Measurements from ENCODE around the gene RPL18.
"Not testable (repeated sequence)": the region's sequence is repeated elsewhere in the genome, so short reads cannot be mapped to it uniquely, and the experiment has no call there.

RPL18 gene

DNA sequence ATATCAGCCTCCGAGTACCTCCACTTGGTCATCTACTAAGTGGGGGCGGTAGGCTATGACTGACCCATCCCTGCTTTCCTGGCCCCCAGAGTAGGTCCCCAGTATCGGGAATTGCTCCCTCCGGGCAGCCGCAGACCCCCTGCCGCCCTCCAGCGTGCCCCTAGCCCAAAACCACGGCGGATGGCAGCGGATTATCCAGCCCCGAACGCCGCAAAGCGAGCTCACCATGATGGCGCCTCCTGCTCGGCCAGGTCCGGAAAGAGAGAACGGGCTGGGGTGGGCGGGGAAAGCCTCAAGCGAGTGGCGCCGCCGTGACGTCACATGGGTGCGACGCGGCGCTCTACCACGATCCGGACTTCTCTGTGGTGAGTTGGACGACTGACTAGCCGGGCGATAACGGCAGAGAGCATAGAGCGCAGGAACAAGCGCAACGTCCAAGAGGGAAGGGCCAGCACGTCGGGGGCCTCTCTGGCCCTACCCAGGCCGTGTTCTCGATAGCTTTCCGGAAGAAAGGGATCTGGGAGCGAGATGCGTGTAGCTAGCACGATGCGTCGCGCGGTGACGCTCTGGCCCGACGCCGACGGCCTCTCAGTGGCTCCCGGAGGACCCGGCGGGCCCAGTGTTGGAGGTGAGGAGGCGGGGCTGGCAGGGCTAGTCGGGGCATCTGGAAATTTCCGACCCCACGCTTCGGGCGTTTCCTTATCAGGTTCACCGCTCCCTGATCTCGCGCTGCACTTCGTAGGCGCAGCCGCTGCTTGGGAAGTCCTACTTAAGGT is at the start of gene RPL18, which contains the start of gene SPHK2:
TSS of gene RPL18 (minus strand) at position 263 of the 776 bp plus-strand sequence. CDS start at position 228, 35 bp downstream.
TSS of gene SPHK2 (plus strand) at position 591 of the 776 bp plus-strand sequence. CDS start 1,009 bp downstream, outside the sequence.
- DNase-seq: peak; percentile 99 to 100

DNA sequence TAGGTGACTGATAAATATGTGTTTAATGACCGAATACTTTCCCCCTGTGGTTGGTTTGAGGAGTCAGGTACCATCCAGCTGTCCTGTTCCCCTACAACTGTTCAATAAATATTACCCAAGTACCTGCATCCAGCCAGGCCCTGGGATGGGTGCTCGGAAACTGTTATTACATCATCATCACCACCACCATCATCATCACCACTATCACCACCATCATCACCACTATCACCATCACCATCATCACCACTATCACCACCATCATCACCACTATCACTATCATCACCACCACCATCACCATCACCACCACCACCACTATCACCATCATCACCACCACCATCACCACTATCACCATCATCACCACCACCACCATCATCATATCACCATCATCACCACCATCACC is 49.8 kb upstream of the RPL18 start:
- DNase-seq: no peak

DNA sequence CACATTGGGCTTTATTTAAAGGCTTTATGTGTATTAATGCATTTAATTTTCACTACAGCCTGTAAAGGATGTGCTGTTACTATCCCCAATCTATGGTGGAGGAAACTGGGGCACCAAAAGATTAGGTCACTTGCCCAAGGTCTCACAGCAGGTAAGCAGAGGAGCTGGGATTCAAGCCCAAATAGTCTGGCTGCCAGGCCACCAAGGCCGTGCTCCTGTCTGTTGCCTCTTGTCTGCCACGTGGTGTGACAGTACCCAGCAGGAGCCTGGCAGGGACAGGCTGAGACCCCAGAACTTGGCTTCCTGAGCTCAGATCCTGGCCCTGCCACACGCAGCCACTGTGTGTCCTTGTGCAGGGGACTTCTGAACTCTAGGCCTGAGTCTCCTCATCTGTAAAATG is 49.4 kb upstream of the RPL18 start:
- DNase-seq: no peak

DNA sequence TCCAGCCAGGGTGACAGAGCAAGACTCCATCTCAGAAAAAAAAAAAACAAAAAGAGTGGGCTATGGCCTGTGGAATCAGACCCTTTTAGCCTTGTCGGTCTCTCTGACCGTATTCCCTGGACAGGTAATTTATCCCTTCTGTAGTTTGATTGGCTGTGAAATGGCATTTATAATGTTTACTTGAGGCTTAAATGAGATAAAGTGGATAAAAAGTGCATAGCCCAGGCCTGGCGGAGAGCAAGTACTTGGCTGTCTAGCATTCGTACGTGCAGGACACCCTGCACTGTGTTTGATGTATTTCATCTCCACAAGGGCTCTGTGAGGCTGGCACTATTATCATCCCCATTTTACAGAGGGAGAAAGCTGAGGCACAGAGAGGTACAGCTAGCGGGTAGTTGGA is 46.8 kb upstream of the RPL18 start:
- DNase-seq: no peak

DNA sequence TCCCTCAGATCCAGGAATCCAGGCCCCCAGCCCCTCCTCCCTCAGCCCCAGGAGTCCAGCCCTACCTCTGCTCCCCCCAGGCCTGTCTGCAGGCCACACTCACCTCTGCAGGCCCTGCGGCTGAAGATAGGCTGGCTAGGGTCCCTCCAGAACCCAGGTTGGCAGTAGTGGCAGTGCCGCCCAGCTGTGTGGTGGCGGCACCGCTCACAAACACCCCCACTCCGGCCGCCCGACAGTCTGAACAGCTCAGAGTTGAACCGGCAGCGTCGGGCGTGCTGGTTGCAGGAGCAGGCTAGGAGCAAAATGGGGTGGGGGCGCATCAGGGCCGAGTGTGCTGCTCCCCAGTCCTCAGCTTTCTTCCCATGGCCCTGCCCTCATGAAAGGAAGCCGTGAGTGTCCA is 45.5 kb upstream of the RPL18 start:
- no peak for DNase-seq

DNA sequence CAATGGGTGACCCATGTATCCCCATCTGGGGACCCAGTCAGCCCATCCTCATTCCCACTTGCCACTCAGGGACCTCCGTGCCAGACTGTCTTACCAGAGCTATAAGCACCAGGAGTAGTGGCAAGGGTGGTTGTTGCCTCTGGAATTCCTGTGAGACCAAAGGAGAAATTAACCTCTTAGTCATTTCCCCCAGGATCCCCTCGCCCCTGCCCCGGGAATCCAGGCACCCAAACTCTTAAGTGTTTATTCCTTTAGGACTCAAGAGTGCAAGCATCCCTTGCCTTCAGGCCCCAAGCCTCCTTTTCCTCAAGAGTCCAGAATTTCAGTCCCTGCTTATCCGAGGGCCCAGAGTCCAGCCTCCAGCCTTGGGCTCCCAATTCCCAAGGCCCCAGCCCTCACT is 44.7 kb upstream of the RPL18 start:
- no peak for DNase-seq

DNA sequence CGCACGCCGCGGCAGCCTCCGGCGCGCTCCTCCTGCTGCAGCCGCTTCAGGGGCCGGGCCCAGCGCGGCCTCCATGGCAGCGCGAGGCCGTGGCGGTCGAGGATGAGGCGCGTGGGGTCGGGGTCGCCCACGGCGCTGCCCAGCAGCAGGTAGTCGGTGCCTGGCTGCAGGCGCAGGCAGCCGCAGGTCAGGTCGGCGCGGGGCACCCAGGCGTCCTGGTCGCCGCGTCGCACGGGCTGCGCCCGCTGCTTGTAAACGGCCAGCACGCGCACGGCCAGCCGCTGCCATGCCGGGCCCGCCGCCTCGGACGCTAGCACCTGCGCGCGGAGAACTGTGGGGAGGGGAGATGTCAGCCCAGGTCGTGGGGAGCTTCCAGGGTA is 42.7 kb upstream of the RPL18 start:
- no peak for DNase-seq

DNA sequence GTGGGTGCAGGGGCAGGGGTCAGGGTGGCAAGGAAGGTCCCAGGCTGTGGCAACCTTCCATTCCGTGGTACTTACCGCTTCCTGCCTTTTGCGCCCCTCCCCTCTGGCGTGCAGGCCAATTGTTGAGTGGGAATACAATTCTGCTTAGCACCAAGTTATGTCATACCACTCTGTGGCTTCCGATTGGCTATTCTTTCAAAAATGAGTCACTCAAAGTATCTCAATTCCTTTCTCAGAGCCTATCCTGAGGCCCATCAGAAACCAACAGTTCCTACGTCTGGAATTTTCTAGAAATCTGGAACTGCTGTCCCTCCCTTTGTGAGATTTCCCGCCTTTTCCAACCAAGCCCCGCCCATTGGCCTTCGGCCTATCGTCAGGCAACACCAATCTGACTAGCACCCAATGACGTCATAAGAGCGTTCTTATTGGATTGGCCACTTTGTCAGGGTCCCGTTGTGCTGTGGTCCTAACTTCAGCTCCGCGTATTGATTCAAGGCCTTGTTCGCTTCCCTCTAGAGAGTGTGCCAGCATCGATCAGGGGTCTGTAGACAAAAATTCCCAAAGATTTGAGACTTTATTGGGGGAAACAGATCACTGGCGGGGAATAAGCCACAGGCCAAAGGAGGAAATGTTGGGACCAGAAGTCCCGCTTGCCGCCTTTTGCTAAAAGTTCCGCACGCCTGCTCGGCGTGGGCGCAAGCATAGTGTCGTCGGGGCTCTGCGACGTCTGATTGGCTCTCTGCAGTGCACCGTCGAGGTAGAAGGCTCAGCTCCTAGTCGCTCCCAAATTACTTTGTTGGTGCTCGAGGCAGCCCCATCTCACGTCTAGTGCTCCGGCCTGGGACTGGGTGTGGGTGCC is 42.1 kb upstream of the RPL18 start:
- DNase-seq: peak; percentile 93 to 97

DNA sequence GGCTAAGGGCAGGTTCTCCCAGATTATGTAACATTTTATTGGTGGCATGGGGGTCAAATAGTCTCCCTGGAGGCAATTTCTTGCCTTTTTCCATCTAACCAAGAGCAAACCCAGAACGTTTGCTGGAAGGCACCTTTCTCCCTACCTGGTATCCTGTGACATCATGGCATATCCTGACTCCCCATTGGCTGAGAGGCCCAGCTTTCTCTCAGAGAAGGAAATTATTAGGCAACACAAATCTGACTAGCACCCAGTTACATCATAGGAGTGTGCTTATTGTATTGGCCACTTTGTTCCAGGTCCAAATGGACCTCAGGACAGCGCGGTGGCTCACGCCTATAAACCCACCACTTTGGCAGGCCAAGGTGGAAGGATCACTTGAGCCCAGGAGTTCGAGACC is 40.8 kb upstream of the RPL18 start:
- peak in 1 of 2 experiments; percentile 3 for DNase-seq

DNA sequence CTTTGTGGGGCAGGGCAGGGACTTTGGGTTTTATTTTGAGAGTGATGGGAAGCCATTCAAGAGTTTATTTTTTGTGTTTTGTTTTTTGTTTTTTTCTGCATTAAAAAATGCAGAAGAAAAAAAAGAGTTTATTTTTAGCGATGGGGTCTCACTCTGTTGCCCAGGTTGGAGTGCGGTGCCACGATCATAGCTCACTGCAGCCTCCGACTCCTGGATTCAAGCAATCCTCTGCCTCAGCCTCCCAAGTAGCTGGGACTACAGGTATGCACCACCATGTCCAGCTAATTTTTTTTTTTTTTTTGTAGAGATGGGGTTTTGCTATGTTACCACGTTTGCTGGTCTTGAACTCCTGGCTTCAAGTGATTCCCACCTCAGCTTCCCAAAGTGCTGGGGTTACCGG is 39.5 kb upstream of the RPL18 start:
- DNase-seq: no peak

DNA sequence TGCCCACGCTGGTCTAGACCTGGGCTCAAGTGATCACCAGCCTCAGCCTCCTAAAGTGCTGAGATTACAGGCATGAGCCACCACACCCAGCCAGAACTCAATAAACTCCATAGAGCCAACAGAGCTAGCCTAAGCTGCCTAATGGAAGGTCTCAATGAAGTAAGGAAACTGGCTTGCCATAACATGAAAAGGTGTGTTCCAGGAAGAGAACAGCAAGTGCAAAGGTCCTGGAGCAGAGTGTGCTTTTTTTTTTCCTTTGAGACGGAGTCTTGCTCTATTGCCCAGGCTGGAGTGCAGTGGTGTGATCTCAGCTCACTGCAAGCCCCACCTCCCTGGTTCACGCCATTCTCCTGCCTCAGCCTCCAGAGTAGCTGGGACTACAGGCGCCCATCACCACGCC is 38.9 kb upstream of the RPL18 start:
- DNase-seq: not testable (repeated sequence)

DNA sequence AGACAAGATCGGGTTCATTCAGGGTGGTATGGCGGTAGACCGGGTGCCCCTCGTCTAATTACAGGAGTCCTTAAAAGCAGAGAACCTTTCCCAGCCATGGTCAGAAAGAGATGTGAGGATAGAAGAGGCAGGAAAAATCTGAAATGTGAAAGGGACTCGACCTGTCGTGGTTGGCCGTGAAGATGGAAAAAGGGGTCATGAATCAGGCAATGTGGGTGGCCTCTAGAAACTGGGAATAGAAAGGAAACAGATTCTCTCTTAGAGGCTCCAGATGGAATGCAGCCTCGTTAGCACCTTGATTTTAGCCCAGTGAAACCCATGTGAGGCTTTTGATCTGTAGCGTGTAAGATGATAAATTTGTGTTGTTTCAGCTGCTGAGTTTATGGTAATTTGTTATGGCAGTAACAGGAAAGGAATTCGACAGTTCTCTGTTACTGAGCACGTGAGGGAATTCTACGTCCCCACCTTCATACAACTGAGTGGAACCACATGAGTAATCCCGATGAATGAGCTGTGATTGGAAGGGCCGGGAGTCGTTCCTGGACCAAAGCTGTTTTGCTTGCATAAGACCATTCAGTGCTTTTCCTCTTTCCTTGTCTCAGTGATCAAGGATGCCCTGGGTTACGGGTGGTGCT is 38.0 kb upstream of the RPL18 start:
- no peak for DNase-seq

DNA sequence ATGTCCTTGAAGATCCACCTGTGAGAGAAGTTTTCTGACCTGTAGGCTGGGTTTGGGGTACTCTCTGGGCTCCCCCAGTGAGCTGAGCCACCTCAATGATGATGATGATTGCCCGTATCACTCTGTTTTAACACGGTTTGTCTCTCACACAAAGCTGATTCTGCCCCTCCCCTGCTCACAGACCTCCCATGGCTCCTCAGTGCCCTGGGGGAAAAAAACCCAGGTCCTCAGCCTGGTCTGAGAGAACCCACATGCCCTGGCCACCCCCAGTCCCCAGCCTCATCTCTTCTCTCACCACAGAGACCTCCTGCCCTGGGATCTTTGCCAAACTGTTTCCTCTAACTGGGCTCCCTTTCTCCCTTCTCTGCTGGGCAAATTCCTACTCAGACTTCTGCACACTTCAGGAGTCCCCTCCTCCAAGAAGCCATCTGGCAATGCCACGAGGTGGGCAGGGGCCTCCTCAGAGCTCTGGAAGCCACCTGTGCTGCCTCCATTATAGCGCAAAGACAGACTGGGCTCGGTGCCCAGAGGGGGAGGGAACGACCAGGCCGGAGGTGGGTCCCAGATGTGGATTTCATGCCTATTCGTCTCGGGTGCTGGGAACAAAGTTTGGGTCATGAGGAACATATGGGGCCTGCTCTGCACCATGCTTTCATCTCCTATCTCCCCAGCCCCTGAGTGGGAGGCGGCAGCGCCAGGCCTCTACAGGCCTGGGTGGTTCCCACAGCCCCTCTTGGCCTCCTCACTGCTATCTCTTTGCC is 35.5 kb upstream of the RPL18 start:
- DNase-seq: no peak

DNA sequence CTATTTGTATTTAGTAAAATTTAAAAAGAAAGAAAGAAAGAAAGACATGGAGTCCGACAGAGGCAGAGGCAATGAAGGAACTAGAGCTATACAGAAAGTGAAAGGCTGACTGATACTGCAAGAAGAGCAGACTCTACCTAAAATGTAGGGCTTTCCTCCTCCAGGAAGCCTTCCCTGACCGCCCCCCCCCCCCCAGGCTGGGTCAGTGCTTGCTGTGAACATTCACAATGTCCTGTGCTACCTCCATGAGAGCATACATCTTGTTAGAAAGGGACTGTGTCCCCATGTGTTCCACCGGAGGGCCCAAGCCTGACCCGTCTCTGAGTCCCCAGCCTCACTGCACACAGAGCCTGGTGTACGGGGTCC is 32.7 kb upstream of the RPL18 start:
- no peak for DNase-seq

DNA sequence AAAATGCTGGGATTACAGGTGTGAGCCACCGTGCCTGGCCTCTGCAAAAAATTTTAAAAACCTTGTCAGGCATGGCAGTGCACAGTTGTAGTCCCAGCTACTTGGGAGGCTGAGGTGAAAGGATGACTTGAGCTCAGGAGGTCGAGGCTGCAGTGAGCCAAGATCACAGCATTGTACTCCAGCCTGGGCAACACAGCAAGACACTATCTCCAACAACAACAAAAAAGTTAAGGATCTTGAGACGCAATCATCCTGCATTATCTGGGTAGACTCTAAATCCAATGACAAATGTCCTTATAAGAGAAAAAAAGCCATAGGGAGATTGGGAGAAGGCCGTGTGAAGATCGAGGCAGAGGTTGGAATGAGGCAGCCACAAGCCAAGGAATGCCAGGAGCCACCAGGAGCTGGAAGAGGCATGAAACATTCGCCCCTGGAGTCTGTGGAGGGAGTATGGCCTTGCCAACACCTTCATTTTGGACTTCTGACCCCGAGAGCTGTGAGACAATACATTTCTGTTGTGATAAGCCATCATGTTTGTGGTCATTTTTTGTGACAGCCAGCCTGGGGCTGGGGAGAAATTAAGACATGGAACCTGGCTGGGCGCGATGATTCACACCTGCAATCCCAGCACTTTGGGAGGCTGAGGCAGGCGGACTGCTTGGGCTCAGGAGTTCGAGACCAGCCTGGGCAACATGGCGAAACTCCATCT is 32.1 kb upstream of the RPL18 start:
- DNase-seq: no peak

DNA sequence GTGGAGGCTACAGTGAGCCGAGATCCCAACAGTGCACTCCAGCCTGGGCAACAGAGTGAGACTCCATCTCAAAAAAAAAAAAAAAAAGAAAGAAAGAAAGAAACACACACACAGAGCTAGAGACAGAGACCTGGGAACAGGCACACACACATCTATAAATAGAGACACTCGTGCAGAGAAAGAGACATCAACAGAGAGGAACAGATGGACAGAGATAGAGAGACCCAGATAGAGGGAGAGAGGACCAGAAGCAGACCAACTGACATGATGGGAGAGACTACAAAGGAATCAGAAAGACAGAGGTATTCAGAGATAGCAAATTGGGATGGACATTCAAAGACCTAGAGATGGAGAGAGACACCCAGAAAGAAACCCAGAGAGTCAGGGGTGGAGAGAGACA is 29.2 kb upstream of the RPL18 start:
- DNase-seq: no peak

DNA sequence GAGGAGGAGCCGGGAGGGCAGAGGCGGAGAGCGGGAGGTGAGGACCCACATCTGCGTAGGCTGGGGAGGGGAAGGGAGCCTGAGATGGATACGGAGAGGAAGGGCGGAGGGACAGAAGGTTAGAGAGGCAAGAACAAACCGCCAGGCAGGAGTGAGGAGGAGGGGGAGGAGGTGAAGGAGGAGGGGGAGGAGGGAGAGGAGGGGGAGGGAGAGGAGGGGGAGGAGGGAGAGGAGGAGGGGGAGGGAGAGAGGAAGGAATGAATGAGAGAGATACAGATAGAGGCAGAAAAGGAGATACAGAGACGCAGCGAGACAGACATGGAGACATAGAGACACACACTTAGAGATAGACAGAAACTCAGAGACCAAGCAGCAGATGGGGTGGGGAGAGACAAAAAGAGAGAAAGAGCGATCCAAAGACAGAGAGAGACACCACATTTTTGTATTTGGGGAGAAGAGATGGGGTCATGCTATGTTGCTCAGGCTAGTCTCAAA is 27.8 kb upstream of the RPL18 start:
- peak; percentile 89 to 90 for DNase-seq

DNA sequence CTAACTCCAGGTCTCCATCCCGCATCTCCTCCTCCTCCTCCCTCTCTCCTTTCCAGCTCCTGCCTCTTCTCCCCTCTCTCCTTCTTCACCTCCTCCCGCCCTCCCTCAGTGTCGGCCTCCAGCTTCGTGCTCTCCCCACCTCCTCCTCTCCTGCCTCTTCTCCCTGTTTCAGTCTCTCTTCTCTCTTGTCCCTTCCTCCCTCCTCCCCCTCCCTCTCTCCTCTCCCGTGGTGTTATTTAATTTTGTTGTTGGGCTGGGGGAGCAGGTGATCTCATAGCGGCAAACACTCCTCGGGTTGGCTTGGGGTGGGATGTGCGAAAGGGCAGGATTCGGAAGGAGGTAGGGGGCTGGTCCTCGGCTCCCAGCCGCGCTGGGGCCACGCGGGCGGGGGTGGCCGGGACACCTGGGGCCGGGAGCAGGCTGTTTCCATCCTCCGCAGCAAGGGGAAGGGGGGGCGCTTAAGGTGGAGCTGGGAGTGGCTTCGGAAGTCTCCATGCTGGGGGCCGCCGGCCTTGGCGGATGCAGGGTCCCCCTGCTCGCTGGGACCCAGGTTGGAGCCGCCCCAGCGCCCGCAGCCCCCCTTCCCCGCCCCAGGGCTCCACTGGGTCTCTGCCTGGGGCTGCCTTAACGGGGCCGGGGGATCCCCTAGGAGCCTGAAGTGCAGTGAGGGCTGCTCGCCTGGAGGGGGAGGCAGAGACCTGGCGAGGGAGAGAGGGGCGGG is 27.2 kb upstream of the RPL18 start, which contains the start of gene CA11:
TSS of gene CA11 (minus strand) at position 187 of the 721 bp plus-strand sequence. CDS start 555 bp downstream, outside the sequence.
- DNase-seq: peak in 1 of 2 experiments; percentile 65

DNA sequence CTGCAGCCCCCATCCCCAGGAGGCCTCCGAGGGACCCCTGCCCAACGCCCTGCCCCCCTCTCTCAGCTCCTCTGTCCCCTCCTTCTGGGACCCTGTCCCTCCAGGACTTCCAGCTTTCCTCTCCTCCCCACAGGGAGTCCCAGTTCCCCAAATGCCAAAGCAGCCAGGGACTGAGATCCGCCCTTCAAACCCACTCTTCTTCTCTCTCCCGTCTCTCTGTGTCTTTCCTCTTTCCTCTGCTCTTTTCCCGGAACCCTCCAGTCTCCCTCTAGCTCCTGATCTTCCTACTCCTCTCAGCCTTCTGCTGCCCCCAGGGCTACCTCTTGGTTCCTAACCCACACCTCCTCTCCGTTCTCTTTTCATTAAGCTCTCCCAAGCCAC is 26.6 kb upstream of the RPL18 start:
- peak in 1 of 2 experiments; percentile 45 for DNase-seq

DNA sequence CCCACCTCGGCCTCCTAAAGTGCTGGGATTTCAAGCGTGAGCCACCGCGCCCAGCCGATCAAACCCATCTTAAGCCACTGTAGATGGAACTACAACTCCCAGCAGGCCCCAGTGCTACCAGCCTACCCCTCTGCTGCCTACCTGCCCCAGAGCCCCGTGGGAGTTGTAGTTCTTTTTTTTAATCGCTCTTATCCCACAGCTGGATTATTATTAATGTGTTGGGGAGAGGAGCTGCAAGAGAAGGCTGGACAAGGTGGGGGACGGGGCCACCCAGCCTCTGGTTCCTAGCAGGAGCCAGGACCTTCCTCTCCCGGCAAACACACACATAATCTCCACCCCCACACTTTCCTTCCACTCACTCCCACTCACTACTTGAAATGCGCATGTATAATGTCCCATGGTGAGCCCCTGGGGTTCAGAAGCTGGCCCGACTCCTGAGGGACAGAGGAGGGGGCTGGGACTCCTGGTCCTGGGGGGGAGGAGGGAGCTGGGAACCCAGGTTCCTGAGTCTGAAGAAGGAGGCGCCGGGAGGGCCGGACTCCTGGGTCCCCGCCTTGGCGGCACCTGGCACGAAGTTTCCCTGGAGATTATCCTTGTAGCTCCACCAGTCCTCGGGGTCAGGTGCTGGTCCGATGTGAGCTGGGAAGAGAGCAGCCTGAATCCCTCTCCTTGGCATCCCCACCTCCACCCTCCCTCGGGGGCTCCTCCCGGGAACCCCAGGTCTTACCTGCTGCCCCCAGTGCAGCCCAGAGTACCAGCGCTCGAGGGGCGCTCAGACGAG is 26.1 kb upstream of the RPL18 start:
- peak; percentile 77 to 88 for DNase-seq
